Uterus (tissue), 4 donors: ENCODE data around the gene THSD4. TPM values are rescaled to one million over a fixed set of nuclear protein-coding genes. Genes with fewer than 3 reads are reported as not detected.

Experiments
- DNase-seq, 2 donors: peaks; one replicate each; pipeline ENCODE4 v3.0.0-alpha.2; 2019 to 2020
- H3K27ac ChIP-seq, 2 donors: fragments of 200-600 bp; sonication (generic); 1 replicate in 1 of 2; 2 replicates in 1 of 2; pipeline ENCODE4 v1.5.1; 2016 to 2018
- H3K27me3 ChIP-seq, 2 donors: fragments of 200-600 bp; sonication (generic); one replicate each; pipeline ENCODE4 v1.5.1; 2018 to 2019; ENCODE audit warnings: control low read depth in 1 of 2
- H3K36me3 ChIP-seq, 2 donors: fragments of 200-600 bp; sonication (generic); one replicate each; pipeline ENCODE4 v1.5.1; 2019; ENCODE audit warnings: control low read depth in 1 of 2
- H3K4me1 ChIP-seq, 2 donors: fragments of 200-600 bp; sonication (generic); one replicate each; pipeline ENCODE4 v1.5.1; 2018 to 2019; ENCODE audit warnings: control low read depth in 1 of 2
- H3K4me3 ChIP-seq, 2 donors: fragments of 200-600 bp; sonication (generic); 1 replicate in 1 of 2; 2 replicates in 1 of 2; pipeline ENCODE4 v1.5.1; 2018 to 2019; ENCODE audit warnings: mild to moderate bottlenecking in 1 of 2
- H3K9me3 ChIP-seq, 2 donors: fragments of 200-600 bp; sonication (generic); one replicate each; pipeline ENCODE4 v1.5.1; 2019; ENCODE audit warnings: control low read depth in 1 of 2
- POLR2A ChIP-seq, 2 donors: fragments of 450-650 bp; IDR thresholded peaks; one replicate each; pipeline ENCODE4 v1.6.1; 2016; ENCODE audit warnings: antibody characterized with exemption in 2 of 2, mild to moderate bottlenecking in 1 of 2, moderate library complexity in 1 of 2
- intact Hi-C: fragments of 100-400 bp; cut with DNase I; formaldehyde crosslinking; loops from one replicate; pipeline ENCODE4 v1.15.1; 2023; ENCODE audit warnings: low total_unique reads
- total RNA-seq, 4 donors: library from RNA; depleted of rRNA in 3 of 4; stranded (reverse); fragments of >200 nt in 3 of 4; gene quantifications; one replicate each; pipeline versions ENCODE4 v1.1.0 to v1.2.4, GENCODE V29; 2014 to 2023
- TF ChIP-seq, protein P1 (sequence below), 4 experiments: fragments of 200-600 bp in 2 of 4; fragments of 450-650 bp in 2 of 4; sonication (generic) in 2 of 4; IDR thresholded peaks; one replicate each; pipeline ENCODE4 v1.5.1; 2016 to 2019; ENCODE audit warnings: antibody characterized with exemption in 4 of 4, mild to moderate bottlenecking in 2 of 4, moderate library complexity in 1 of 4
- donor health status: DM: yes; HTN: yes; CAD: no.

The THSD4 gene
- total RNA-seq, 4 donors from 2014 or later = 7.1 to 144 (median 35.4) TPM

- Histone ChIP-seq H3K27ac (peak overlapping the region; percentile 68 to 74), H3K36me3 (no peaks in the 10 kb centered on the region), H3K27me3 (no peaks in the 10 kb centered on the region), H3K4me3 (no peak overlapping the region), H3K9me3 (no peaks in the 10 kb centered on the region), H3K4me1 (peaks cover 0 to 9% of the 10 kb centered on the region in 2 donors)
- intact Hi-C loops = no loop called here
- no peak for TF ChIP-seq POLR2A (IDR thresholded peaks at IDR 0.05)
- TF ChIP-seq, protein P1, sequence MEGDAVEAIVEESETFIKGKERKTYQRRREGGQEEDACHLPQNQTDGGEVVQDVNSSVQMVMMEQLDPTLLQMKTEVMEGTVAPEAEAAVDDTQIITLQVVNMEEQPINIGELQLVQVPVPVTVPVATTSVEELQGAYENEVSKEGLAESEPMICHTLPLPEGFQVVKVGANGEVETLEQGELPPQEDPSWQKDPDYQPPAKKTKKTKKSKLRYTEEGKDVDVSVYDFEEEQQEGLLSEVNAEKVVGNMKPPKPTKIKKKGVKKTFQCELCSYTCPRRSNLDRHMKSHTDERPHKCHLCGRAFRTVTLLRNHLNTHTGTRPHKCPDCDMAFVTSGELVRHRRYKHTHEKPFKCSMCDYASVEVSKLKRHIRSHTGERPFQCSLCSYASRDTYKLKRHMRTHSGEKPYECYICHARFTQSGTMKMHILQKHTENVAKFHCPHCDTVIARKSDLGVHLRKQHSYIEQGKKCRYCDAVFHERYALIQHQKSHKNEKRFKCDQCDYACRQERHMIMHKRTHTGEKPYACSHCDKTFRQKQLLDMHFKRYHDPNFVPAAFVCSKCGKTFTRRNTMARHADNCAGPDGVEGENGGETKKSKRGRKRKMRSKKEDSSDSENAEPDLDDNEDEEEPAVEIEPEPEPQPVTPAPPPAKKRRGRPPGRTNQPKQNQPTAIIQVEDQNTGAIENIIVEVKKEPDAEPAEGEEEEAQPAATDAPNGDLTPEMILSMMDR (IDR thresholded peaks at IDR 0.05) = no peak
- no peak for DNase-seq
Observed at GRCh38 chr15:71349736-71350526, 234.7 kb downstream of the THSD4 start.

DNA sequence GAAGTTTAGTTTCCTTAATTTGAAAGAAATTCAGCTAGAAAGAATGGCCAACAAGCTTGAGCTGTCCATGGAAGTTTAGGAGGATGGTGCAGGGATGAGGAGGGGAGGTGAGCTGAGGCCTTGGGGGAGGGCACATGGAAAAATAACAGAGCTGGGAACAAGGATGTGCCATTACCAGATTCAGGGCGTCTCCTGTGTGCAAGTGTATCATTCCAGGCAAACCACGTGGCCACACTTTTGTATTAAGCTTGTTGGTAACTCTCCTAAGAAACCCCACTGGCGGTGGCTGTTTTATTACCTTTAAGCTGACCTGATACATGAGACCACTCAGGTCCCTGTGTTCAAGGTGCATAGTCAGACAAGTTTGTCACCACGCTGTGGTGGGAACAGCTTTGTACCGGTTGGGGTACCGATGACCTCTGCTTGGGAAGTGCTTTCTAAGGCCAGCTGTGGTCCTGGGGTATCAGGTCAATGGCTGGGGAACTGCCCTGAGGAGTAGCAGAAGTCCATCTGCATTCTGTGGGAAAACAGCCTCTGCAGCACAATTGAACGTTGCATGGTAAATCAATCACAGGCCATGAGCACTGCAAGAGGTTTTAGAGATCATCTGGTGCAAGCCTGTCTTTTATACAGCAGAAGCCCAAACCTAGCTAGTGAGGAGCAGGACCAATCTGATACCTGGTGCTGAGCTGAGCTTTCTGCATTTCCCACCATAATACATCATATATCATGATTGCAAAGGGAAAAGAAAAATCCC, 235.5 kb downstream of the THSD4 start:
- TF ChIP-seq, protein P1 (IDR thresholded peaks at IDR 0.05) = no peak
- no peak for TF ChIP-seq POLR2A (IDR thresholded peaks at IDR 0.05)
- Histone ChIP-seq H3K4me1 (peaks cover 0 to 9% of the 10 kb centered on the region in 2 donors), H3K9me3 (no peaks in the 10 kb centered on the region), H3K27me3 (no peaks in the 10 kb centered on the region), H3K36me3 (no peaks in the 10 kb centered on the region), H3K27ac (peak overlapping the region; percentile 68 to 74), H3K4me3 (no peak overlapping the region)
- no peak for DNase-seq
- intact Hi-C loops = no loop called here

GRCh38 chr15:71352125-71352524, 236.9 kb downstream of the THSD4 start:
- DNase-seq = no peak
- no peaks in the 10 kb centered on the region for H3K27me3 ChIP-seq
- peak overlapping the region; percentile 68 to 74 for H3K27ac ChIP-seq
- no peak overlapping the region for H3K4me3 ChIP-seq
- intact Hi-C loops = no loop called here
- H3K9me3 ChIP-seq = no peaks in the 10 kb centered on the region
- no peak for TF ChIP-seq POLR2A (IDR thresholded peaks at IDR 0.05)
- TF ChIP-seq, protein P1 (IDR thresholded peaks at IDR 0.05) = no peak
- no peaks in the 10 kb centered on the region for H3K36me3 ChIP-seq
- H3K4me1 ChIP-seq = peaks cover 3 to 9% of the 10 kb centered on the region in 2 donors

GRCh38 chr15:71352765-71353164, 237.5 kb downstream of the THSD4 start:
- H3K27me3 ChIP-seq = no peaks in the 10 kb centered on the region
- peak overlapping the region; percentile 68 to 74 for H3K27ac ChIP-seq
- intact Hi-C loops = no loop called here
- H3K4me1 ChIP-seq = peaks cover 7 to 9% of the 10 kb centered on the region in 2 donors
- no peaks in the 10 kb centered on the region for H3K9me3 ChIP-seq
- no peaks in the 10 kb centered on the region for H3K36me3 ChIP-seq
- no peak for TF ChIP-seq POLR2A (IDR thresholded peaks at IDR 0.05)
- TF ChIP-seq, protein P1 (IDR thresholded peaks at IDR 0.05) = no peak
- DNase-seq = peak; percentile 82
- H3K4me3 ChIP-seq = no peak overlapping the region

DNA sequence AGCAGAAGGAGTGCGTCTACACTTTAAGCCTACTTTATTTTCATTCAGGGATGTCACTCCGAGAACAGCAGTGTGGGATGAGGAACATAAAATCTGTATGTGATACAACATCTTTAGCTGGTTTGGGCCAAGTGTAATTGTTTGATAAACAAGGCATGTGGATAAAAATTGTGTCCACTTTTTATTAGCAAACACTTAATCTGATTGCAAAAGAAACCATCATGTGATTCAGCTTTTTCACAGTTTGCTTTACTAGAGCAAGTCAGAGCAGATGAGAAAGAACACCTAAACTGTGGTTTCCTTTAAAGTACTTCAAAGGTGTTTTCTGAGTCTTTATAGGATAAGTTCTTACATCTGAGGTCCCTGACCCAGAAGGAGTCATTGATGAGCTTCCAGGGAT, 237.9 kb downstream of the THSD4 start:
- DNase-seq = no peak
- no peak overlapping the region for H3K4me3 ChIP-seq
- H3K27ac ChIP-seq = peak overlapping the region; percentile 68 to 74
- no peaks in the 10 kb centered on the region for H3K27me3 ChIP-seq
- H3K36me3 ChIP-seq = no peaks in the 10 kb centered on the region
- TF ChIP-seq, protein P1 (IDR thresholded peaks at IDR 0.05) = no peak
- TF ChIP-seq POLR2A (IDR thresholded peaks at IDR 0.05) = no peak
- intact Hi-C loops = no loop called here
- H3K9me3 ChIP-seq = no peaks in the 10 kb centered on the region
- H3K4me1 ChIP-seq = peaks cover 7 to 9% of the 10 kb centered on the region in 2 donors
